Keratinocyte (primary cell): Measurements from ENCODE around the gene FBXO42. TPM values are rescaled to one million over a fixed set of nuclear protein-coding genes. Genes with fewer than 3 reads are reported as not detected.

Experiments used
- DNase-seq: peaks from one replicate; pipeline ENCODE4 v3.0.0-alpha.2; 2011; ENCODE audit warnings: low read depth, missing footprints, low spot score
- FAIRE-seq: peaks from 2 replicates; lab custom pipeline; 2011; peaks lifted over from hg19 to GRCh38; lab: Jason Lieb, UNC
- H2AFZ ChIP-seq: 2 replicates; pipeline ENCODE4 v1.6.0; 2012; ENCODE audit warnings: low read length, control low read depth, inconsistent platforms; ENCODE audit not compliant: control insufficient read depth
- H3K27ac ChIP-seq: 2 replicates; pipeline ENCODE4 v1.5.1; 2011; ENCODE audit warnings: low read length; ENCODE audit not compliant: control insufficient read depth, insufficient read depth
- H3K27me3 ChIP-seq: 3 replicates; pipeline ENCODE4 v1.6.0; 2011; ENCODE audit warnings: low read length; ENCODE audit not compliant: control insufficient read depth, insufficient read depth; ENCODE audit errors: extremely low read depth
- H3K36me3 ChIP-seq, 2 experiments: 2 replicates in 1 of 2; 3 replicates in 1 of 2; pipeline ENCODE4 v1.5.1; 2011; ENCODE audit warnings: low read length in 2 of 2, mild to moderate bottlenecking in 1 of 2; ENCODE audit not compliant: control insufficient read depth in 2 of 2, insufficient read depth in 2 of 2; ENCODE audit errors: extremely low read depth in 1 of 2
- H3K4me1 ChIP-seq: 3 replicates; pipeline ENCODE4 v1.5.1; 2011; ENCODE audit warnings: low read length; ENCODE audit not compliant: control insufficient read depth, insufficient read depth; ENCODE audit errors: extremely low read depth
- H3K4me2 ChIP-seq: 3 replicates; pipeline ENCODE4 v1.6.0; 2011; ENCODE audit warnings: low read depth, low read length; ENCODE audit not compliant: control insufficient read depth, insufficient read depth; ENCODE audit errors: extremely low read depth
- H3K4me3 ChIP-seq, 3 experiments: fragments of 200-600 bp in 1 of 3; sonication (generic) in 1 of 3; 2 replicates in 2 of 3; 3 replicates in 1 of 3; pipeline ENCODE4 v1.5.1; 2011 to 2016; ENCODE audit warnings: low read length in 3 of 3, mild to moderate bottlenecking in 3 of 3, control low read depth in 2 of 3, inconsistent platforms in 1 of 3, low read depth in 1 of 3, mixed read lengths in 1 of 3, mixed run types in 1 of 3, moderate library complexity in 1 of 3; ENCODE audit not compliant: control insufficient read depth in 2 of 3, insufficient read depth in 2 of 3; ENCODE audit errors: extremely low read depth in 1 of 3
- H3K79me2 ChIP-seq: 2 replicates; pipeline ENCODE4 v1.6.0; 2012; ENCODE audit warnings: low read length; ENCODE audit not compliant: control insufficient read depth, insufficient read depth
- H3K9ac ChIP-seq: 3 replicates; pipeline ENCODE4 v1.6.0; 2011; ENCODE audit warnings: low read length; ENCODE audit not compliant: control insufficient read depth, insufficient read depth; ENCODE audit errors: extremely low read depth
- H3K9me1 ChIP-seq: 3 replicates; pipeline ENCODE4 v1.6.0; 2011; ENCODE audit warnings: low read length; ENCODE audit not compliant: control insufficient read depth, insufficient read depth; ENCODE audit errors: extremely low read depth
- H3K9me3 ChIP-seq: 2 replicates; pipeline ENCODE4 v1.5.1; 2012; ENCODE audit warnings: low read depth, low read length; ENCODE audit not compliant: control insufficient read depth
- H4K20me1 ChIP-seq: 3 replicates; pipeline ENCODE4 v1.6.0; 2011; ENCODE audit warnings: low read length; ENCODE audit not compliant: control insufficient read depth, insufficient read depth; ENCODE audit errors: extremely low read depth
- CTCF ChIP-seq, 3 experiments: IDR thresholded peaks in 1 of 3; conservative IDR thresholded peaks in 1 of 3; optimal IDR thresholded peaks in 1 of 3; 2 replicates in 2 of 3; 3 replicates in 1 of 3; pipeline versions ENCODE3 to v1.5.1; 2011; ENCODE audit warnings: low read length in 3 of 3, mild to moderate bottlenecking in 3 of 3, moderate library complexity in 2 of 3, control low read depth in 1 of 3, inconsistent platforms in 1 of 3; ENCODE audit not compliant: insufficient read depth in 2 of 3; ENCODE audit errors: extremely low read depth in 1 of 3
- EZH2 ChIP-seq: IDR thresholded peaks from one replicate; pipeline ENCODE4 v1.6.1; 2012; ENCODE audit warnings: inconsistent platforms, mild to moderate bottlenecking, low read length, moderate library complexity
- dilution Hi-C: fragments of 300-500 bp; cut with MboI; formaldehyde crosslinking; loops from one replicate; pipeline ENCODE4 v1.7.0; 2020; ENCODE audit warnings: low sequenced_read_pairs; ENCODE audit not compliant: extremely low pct_ligation_motif_present
- polyA plus RNA-seq, 5 experiments: library from polyadenylated mRNA; depleted of rRNA in 3 of 5; stranded (reverse) in 3 of 5; stranded (forward) in 1 of 5; unstranded in 1 of 5; fragments of >200 nt; gene quantifications; 1 replicate in 1 of 5; 2 replicates in 3 of 5; 3 replicates in 1 of 5; pipeline versions ENCODE4 v1.2.1 to v1.2.3, GENCODE V29; 2011 to 2012; ENCODE audit warnings: missing spikeins in 2 of 5, low read depth in 1 of 5, low replicate concordance in 1 of 5

FBXO42 gene
- polyA plus RNA-seq, 1 donor (not counting 4 experiments of a cell fraction or from before 2014, with no cell fraction given) = 14.1 TPM

GRCh38 chr1:16374266-16374665 lies 22.0 kb upstream of the FBXO42 start:
- no peak for FAIRE-seq
- no peak overlapping the region for H3K4me3 ChIP-seq
- no peak overlapping the region for H3K9ac ChIP-seq
- peaks cover 0 to 2% of the 10 kb centered on the region in 2 experiments for H3K36me3 ChIP-seq
- dilution Hi-C loops = no loop called here
- TF ChIP-seq CTCF (optimal IDR thresholded peaks at IDR 0.05 in 1 of 3, IDR thresholded peaks at IDR 0.05 in 1 of 3, conservative IDR thresholded peaks at IDR 0.05 in 1 of 3; ENCODE audit: extremely low read depth in 1 of 3, insufficient read depth in 2 of 3, low read length in 3 of 3) (no peak), EZH2 (no peak)
- peaks cover 95% of the 10 kb centered on the region for H3K79me2 ChIP-seq
- H3K27ac ChIP-seq = no peak overlapping the region
- no peak overlapping the region for H3K4me2 ChIP-seq
- no peaks in the 10 kb centered on the region for H3K27me3 ChIP-seq
- H3K9me3 ChIP-seq = no peaks in the 10 kb centered on the region
- H3K4me1 ChIP-seq = peaks cover 25% of the 10 kb centered on the region
- no peak overlapping the region for H2AFZ ChIP-seq
- peaks cover 29% of the 10 kb centered on the region for H4K20me1 ChIP-seq
- peaks cover 5% of the 10 kb centered on the region for H3K9me1 ChIP-seq
- no peak for DNase-seq

GRCh38 chr1:16372535-16373285 lies 20.4 kb upstream of the FBXO42 start:
- FAIRE-seq (no peak), DNase-seq (no peak)
- H3K9ac ChIP-seq = no peak overlapping the region
- H3K27me3 ChIP-seq = no peaks in the 10 kb centered on the region
- TF ChIP-seq CTCF (optimal IDR thresholded peaks at IDR 0.05 in 1 of 3, IDR thresholded peaks at IDR 0.05 in 1 of 3, conservative IDR thresholded peaks at IDR 0.05 in 1 of 3; ENCODE audit: extremely low read depth in 1 of 3, insufficient read depth in 2 of 3, low read length in 3 of 3) (no peak), EZH2 (no peak)
- peaks cover 31% of the 10 kb centered on the region for H4K20me1 ChIP-seq
- H3K4me2 ChIP-seq = no peak overlapping the region
- peaks cover 7% of the 10 kb centered on the region for H3K9me1 ChIP-seq
- H3K9me3 ChIP-seq = no peaks in the 10 kb centered on the region
- no peak overlapping the region for H3K27ac ChIP-seq
- H2AFZ ChIP-seq = no peak overlapping the region
- peaks cover 95% of the 10 kb centered on the region for H3K79me2 ChIP-seq
- peaks cover 0 to 2% of the 10 kb centered on the region in 2 experiments for H3K36me3 ChIP-seq
- no peak overlapping the region for H3K4me3 ChIP-seq
- dilution Hi-C loops = no loop called here
- peaks cover 33% of the 10 kb centered on the region for H3K4me1 ChIP-seq
